IMR-90 (cell line): ENCODE data around the gene LDLRAD1.

Experiments used
- CEBPB ChIP-seq: IDR thresholded peaks from 2 replicates; pipeline ENCODE4 v1.6.1; 2012; ENCODE audit warnings: low read depth, low read length, improper control_type of control experiment
- POLR2A ChIP-seq: IDR thresholded peaks from 2 replicates; pipeline ENCODE4 v1.6.1; 2012; ENCODE audit warnings: mild to moderate bottlenecking, low read depth, low read length
- RAD21 ChIP-seq: IDR thresholded peaks from 2 replicates; pipeline ENCODE4 v1.6.1; 2012; ENCODE audit warnings: low read length, improper control_type of control experiment
- RFX5 ChIP-seq: IDR thresholded peaks from 2 replicates; pipeline ENCODE4 v1.8.0; 2012; ENCODE audit warnings: low read depth, mild to moderate bottlenecking, low read length, moderate library complexity
- SMC3 ChIP-seq: fragments of 150-350 bp; IDR thresholded peaks from 2 replicates; pipeline ENCODE4 v1.6.1; 2016; ENCODE audit warnings: low read depth, mild to moderate bottlenecking, antibody characterized with exemption, low read length, moderate library complexity
- TF ChIP-seq, protein P1 (sequence below): conservative IDR thresholded peaks from 2 replicates; pipeline ENCODE4 v1.5.1; 2012; ENCODE audit warnings: mild to moderate bottlenecking, low read depth, low read length, improper control_type of control experiment

DNA sequence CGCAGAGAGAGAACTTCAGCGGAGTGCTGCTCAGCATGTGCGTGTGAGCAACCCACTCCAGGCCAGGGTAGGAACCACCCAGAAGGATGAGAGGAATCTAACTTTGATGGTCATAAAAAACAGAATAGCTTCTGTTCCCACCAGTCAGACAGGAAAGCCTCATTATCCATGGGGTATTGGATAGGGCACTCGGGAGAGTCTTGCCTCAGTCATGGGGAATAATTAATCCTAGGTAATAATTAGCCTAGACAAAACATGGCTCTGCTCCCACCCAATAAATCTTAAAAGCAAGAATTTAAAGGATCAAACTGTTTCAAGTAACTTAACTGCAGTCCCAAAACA, 35.3 kb downstream of the LDLRAD1 start:
- TF ChIP-seq, protein P1, sequence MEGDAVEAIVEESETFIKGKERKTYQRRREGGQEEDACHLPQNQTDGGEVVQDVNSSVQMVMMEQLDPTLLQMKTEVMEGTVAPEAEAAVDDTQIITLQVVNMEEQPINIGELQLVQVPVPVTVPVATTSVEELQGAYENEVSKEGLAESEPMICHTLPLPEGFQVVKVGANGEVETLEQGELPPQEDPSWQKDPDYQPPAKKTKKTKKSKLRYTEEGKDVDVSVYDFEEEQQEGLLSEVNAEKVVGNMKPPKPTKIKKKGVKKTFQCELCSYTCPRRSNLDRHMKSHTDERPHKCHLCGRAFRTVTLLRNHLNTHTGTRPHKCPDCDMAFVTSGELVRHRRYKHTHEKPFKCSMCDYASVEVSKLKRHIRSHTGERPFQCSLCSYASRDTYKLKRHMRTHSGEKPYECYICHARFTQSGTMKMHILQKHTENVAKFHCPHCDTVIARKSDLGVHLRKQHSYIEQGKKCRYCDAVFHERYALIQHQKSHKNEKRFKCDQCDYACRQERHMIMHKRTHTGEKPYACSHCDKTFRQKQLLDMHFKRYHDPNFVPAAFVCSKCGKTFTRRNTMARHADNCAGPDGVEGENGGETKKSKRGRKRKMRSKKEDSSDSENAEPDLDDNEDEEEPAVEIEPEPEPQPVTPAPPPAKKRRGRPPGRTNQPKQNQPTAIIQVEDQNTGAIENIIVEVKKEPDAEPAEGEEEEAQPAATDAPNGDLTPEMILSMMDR: no peak
- TF ChIP-seq SMC3 (no peak), RAD21 (no peak), CEBPB (no peak), POLR2A (no peak), RFX5 (no peak)
